ENCODE measurements around the gene CD44. TPM values are rescaled to one million over a fixed set of nuclear protein-coding genes. Genes with fewer than 3 reads are reported as not detected.

The CD44 gene
- total RNA-seq, 4 donors from 2014 or later, result 19.5 to 32.5 (median 29.2) TPM

GRCh38 chr11:35148163-35148837, 9.3 kb downstream of the CD44 start:
- Histone ChIP-seq H3K27ac (no peak overlapping the region), H3K4me1 (peaks cover 0 to 9% of the 10 kb centered on the region in 2 donors), H3K36me3 (no peaks in the 10 kb centered on the region), H3K4me3 (no peak overlapping the region), H3K9me3 (no peaks in the 10 kb centered on the region), H3K27me3 (no peaks in the 10 kb centered on the region)
- in situ Hi-C loops (cut with MboI; ENCODE audit: low sequenced_read_pairs in 4 of 4) (loop anchor here in 1 of 4 donors (25.0 kb wide), 1 partner anchor 161 kb away; no protein-coding TSS in a partner anchor), intact Hi-C loops (cut with DNase I; ENCODE audit: low total_unique reads) (no loop called here)
- no peak for TF ChIP-seq POLR2A (IDR thresholded peaks at IDR 0.05)
- TF ChIP-seq CTCF (IDR thresholded peaks at IDR 0.05 in 4 of 5, conservative IDR thresholded peaks at IDR 0.05 in 1 of 5), result no peak
- DNase-seq (no peak), ATAC-seq (no peak)

GRCh38 chr11:35150454-35150853, 11.5 kb downstream of the CD44 start:
- H3K9me3 ChIP-seq, result no peaks in the 10 kb centered on the region
- intact Hi-C loops (cut with DNase I; ENCODE audit: low total_unique reads), result no loop called here
- H3K4me3 ChIP-seq, result no peak overlapping the region
- H3K4me1 ChIP-seq, result peaks cover 0 to 2% of the 10 kb centered on the region in 2 donors
- ATAC-seq (no peak), DNase-seq (no peak)
- TF ChIP-seq CTCF (IDR thresholded peaks at IDR 0.05 in 4 of 5, conservative IDR thresholded peaks at IDR 0.05 in 1 of 5) (no peak), POLR2A (IDR thresholded peaks at IDR 0.05) (no peak)
- in situ Hi-C loops (cut with MboI; ENCODE audit: low sequenced_read_pairs in 4 of 4), result loop anchor here in 1 of 4 donors (10.0 kb wide), 1 partner anchor 64 kb away; no protein-coding TSS in a partner anchor
- H3K27me3 ChIP-seq, result no peaks in the 10 kb centered on the region
- H3K27ac ChIP-seq, result no peak overlapping the region
- no peaks in the 10 kb centered on the region for H3K36me3 ChIP-seq

- intact Hi-C loops (cut with DNase I; ENCODE audit: low total_unique reads), result no loop called here
- H3K4me1 ChIP-seq, result peaks cover 0 to 2% of the 10 kb centered on the region in 2 donors
Measured at GRCh38 chr11:35151241-35151640, 12.3 kb downstream of the CD44 start.

GRCh38 chr11:35151683-35152280, 12.8 kb downstream of the CD44 start:
- peaks cover 0 to 2% of the 10 kb centered on the region in 2 donors for H3K4me1 ChIP-seq
- intact Hi-C loops (cut with DNase I; ENCODE audit: low total_unique reads), result no loop called here
- H3K36me3 ChIP-seq, result no peaks in the 10 kb centered on the region
- in situ Hi-C loops (cut with MboI; ENCODE audit: low sequenced_read_pairs in 4 of 4), result loop anchor here in 1 of 4 donors (10.0 kb wide), 1 partner anchor 63 kb away; no protein-coding TSS in a partner anchor
- H3K27me3 ChIP-seq, result no peaks in the 10 kb centered on the region
- TF ChIP-seq POLR2A (IDR thresholded peaks at IDR 0.05) (no peak), CTCF (IDR thresholded peaks at IDR 0.05 in 4 of 5, conservative IDR thresholded peaks at IDR 0.05 in 1 of 5) (no peak)
- no peaks in the 10 kb centered on the region for H3K9me3 ChIP-seq
- H3K27ac ChIP-seq, result no peak overlapping the region
- no peak for ATAC-seq
- no peak overlapping the region for H3K4me3 ChIP-seq
- no peak for DNase-seq

More at GRCh38 chr11:35151241-35151640, 12.3 kb downstream of the CD44 start:
- TF ChIP-seq POLR2A (IDR thresholded peaks at IDR 0.05) (no peak), CTCF (IDR thresholded peaks at IDR 0.05 in 4 of 5, conservative IDR thresholded peaks at IDR 0.05 in 1 of 5) (no peak)
- Histone ChIP-seq H3K36me3 (no peaks in the 10 kb centered on the region), H3K27ac (no peak overlapping the region), H3K27me3 (no peaks in the 10 kb centered on the region), H3K4me3 (no peak overlapping the region), H3K9me3 (no peaks in the 10 kb centered on the region)
- in situ Hi-C loops (cut with MboI; ENCODE audit: low sequenced_read_pairs in 4 of 4), result loop anchor here in 1 of 4 donors (10.0 kb wide), 1 partner anchor 64 kb away; no protein-coding TSS in a partner anchor
- ATAC-seq, result no peak
- DNase-seq, result no peak

Measured in gastrocnemius medialis (tissue), 4 donors.